NCI-H187 (cell line): ENCODE results near the gene MTMR3.
"Not testable (repeated sequence)": the region's sequence is repeated elsewhere in the genome, so short reads cannot be mapped to it uniquely, and the experiment has no call there.

Experiments
- DNase-seq, 2 experiments: peaks; one replicate each; lab custom pipeline; 2025; lab: John Stamatoyannopoulos, UW

MTMR3 gene

GRCh38 chr22:30054067-30054763 lies 171.2 kb downstream of the MTMR3 start:
- DNase-seq: no peak

GRCh38 chr22:30054764-30055069 lies 171.7 kb downstream of the MTMR3 start:
- no peak for DNase-seq

GRCh38 chr22:30056015-30056414 lies 173.0 kb downstream of the MTMR3 start:
- DNase-seq: no peak

GRCh38 chr22:30057375-30057774 lies 174.4 kb downstream of the MTMR3 start:
- DNase-seq: no peak

- DNase-seq: not testable (repeated sequence)
These were observed 176.5 kb downstream of the MTMR3 start for GRCh38 chr22:30059346-30060020.

GRCh38 chr22:30061094-30061493 lies 178.1 kb downstream of the MTMR3 start:
- DNase-seq: not testable (repeated sequence)

GRCh38 chr22:30062259-30062658 lies 179.3 kb downstream of the MTMR3 start:
- no peak for DNase-seq

- DNase-seq: no peak
These were observed 180.0 kb downstream of the MTMR3 start for GRCh38 chr22:30062950-30063349.

- DNase-seq: no peak
These were observed 181.2 kb downstream of the MTMR3 start for GRCh38 chr22:30064172-30064571.

- no peak for DNase-seq
These were observed 190.8 kb downstream of the MTMR3 start for GRCh38 chr22:30073743-30074142.

- DNase-seq: no peak
These were observed 191.2 kb downstream of the MTMR3 start for GRCh38 chr22:30074147-30074546.

GRCh38 chr22:30074994-30075393 lies 192.0 kb downstream of the MTMR3 start:
- DNase-seq: no peak

- DNase-seq: no peak
These were observed 194.4 kb downstream of the MTMR3 start for GRCh38 chr22:30077279-30077880.

- DNase-seq: no peak
These were observed 195.6 kb downstream of the MTMR3 start for GRCh38 chr22:30078320-30079311.

GRCh38 chr22:30079952-30080533 lies 197.1 kb downstream of the MTMR3 start, which contains the start of gene HORMAD2:
Gene HORMAD2 (plus strand): TSS chr22:30080464. CDS start chr22:30093953, 13,489 bp downstream.
- no peak for DNase-seq
